ENCODE results near the gene BPIFB3.

DNA sequence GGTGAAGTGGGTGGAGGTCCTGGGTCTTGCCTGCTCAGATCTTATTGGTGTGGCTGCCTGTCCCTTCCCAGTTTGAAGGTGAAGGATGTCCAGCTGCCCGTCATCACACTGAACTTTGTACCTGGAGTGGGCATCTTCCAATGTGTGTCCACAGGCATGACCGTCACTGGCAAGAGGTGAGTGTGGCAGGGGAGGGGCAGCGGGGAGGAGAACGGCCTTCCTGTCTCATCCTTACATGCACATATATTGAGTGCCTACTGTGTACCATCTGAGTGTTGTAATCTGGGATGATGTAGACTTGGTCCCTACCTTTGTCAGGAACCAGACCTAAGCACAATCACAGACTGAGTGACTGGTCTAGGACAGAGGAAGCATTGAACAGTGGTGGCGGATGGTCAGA lies 19.6 kb upstream of the BPIFB3 start:
- TF ChIP-seq EZH2phosphoT487 (IDR thresholded peaks at IDR 0.05; ENCODE audit: unreplicated experiment) (no peak), ZNF331 (CRISPR knock-in tag; IDR thresholded peaks at IDR 0.05; ENCODE audit: low read depth) (no peak), EZH2 (IDR thresholded peaks at IDR 0.05; ENCODE audit: low read depth, unreplicated experiment) (no peak), CTCF (conservative IDR thresholded peaks at IDR 0.05; ENCODE audit: low read depth in 2 of 2) (no peak), JUNB (IDR thresholded peaks at IDR 0.05; ENCODE audit: unreplicated experiment) (no peak), CREB1 (CRISPR knock-in tag; IDR thresholded peaks at IDR 0.05; ENCODE audit: low read depth) (no peak), POLR2AphosphoS5 (IDR thresholded peaks at IDR 0.05; ENCODE audit: low read depth) (no peak)
- TF ChIP-seq, protein P1, sequence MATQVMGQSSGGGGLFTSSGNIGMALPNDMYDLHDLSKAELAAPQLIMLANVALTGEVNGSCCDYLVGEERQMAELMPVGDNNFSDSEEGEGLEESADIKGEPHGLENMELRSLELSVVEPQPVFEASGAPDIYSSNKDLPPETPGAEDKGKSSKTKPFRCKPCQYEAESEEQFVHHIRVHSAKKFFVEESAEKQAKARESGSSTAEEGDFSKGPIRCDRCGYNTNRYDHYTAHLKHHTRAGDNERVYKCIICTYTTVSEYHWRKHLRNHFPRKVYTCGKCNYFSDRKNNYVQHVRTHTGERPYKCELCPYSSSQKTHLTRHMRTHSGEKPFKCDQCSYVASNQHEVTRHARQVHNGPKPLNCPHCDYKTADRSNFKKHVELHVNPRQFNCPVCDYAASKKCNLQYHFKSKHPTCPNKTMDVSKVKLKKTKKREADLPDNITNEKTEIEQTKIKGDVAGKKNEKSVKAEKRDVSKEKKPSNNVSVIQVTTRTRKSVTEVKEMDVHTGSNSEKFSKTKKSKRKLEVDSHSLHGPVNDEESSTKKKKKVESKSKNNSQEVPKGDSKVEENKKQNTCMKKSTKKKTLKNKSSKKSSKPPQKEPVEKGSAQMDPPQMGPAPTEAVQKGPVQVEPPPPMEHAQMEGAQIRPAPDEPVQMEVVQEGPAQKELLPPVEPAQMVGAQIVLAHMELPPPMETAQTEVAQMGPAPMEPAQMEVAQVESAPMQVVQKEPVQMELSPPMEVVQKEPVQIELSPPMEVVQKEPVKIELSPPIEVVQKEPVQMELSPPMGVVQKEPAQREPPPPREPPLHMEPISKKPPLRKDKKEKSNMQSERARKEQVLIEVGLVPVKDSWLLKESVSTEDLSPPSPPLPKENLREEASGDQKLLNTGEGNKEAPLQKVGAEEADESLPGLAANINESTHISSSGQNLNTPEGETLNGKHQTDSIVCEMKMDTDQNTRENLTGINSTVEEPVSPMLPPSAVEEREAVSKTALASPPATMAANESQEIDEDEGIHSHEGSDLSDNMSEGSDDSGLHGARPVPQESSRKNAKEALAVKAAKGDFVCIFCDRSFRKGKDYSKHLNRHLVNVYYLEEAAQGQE (IDR thresholded peaks at IDR 0.05; ENCODE audit: unreplicated experiment), result no peak

Measured in GM23338 (cell line).